Stimulated activated naive CD4-positive, alpha-beta T cell treated with Interleukin-2 at 50 U/mL for 16 hours (primary cell): ENCODE measurements around the gene NPFFR2.
"Not testable (repeated sequence)": the region's sequence is repeated elsewhere in the genome, so short reads cannot be mapped to it uniquely, and the experiment has no call there.

ENCODE experiments used
- DNase-seq: peaks from one replicate; lab custom pipeline; 2025; lab: John Stamatoyannopoulos, UW

Gene NPFFR2

GRCh38 chr4:72031868-72032608, at the start of gene NPFFR2:
Gene NPFFR2, plus strand, starts transcription at chr4:72032000. Its CDS starts 96,592 bp downstream, at chr4:72128592.
- no peak for DNase-seq

GRCh38 chr4:71992571-71993312, 39.1 kb upstream of the NPFFR2 start:
- no peak for DNase-seq

GRCh38 chr4:71994559-71994958, 37.2 kb upstream of the NPFFR2 start:
- no peak for DNase-seq

GRCh38 chr4:71995297-71995696, 36.5 kb upstream of the NPFFR2 start:
- no peak for DNase-seq

DNA sequence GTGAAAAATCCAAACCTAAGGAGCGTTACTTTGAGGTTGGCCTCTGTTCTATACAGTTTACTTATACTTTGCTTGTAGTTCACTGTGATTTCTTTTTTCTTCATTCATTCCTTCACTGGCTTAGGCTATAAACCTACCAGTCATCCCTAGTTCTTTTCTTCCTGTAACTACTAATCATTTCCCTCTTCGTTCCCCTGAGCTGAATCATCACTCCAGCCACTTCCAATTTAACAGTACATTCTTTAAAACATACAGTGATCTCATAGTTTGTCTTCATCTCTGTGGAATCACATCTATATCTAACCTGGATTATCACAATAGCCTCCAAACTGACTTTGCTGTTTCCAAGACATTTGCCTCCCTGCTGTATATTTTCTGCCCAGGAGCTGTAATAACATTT, 25.2 kb upstream of the NPFFR2 start:
- DNase-seq: no peak

- DNase-seq: no peak
These were observed 19.9 kb upstream of the NPFFR2 start for GRCh38 chr4:72011906-72012305.

GRCh38 chr4:72016011-72016410, 15.8 kb upstream of the NPFFR2 start:
- no peak for DNase-seq

- DNase-seq: no peak
These were observed 12.1 kb upstream of the NPFFR2 start for GRCh38 chr4:72019688-72020087.

DNA sequence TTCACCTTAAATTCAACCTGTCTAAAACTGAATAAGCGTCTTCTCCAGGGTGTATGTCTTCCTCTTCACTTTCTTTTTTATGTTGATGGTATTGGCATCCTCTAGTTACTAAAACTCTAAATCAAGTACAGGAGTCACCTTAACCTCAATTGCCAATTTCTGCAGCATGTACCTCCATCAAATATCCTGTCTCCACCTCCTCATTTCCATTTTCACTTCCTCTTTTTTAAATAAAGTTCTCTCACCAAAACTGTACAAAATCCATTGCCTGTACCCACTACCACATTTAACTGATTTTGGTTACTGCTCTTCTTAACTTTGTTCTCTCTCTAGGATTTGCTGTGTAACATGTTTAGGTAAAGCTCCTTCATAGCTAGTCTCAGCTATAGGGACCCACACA, 9.2 kb upstream of the NPFFR2 start:
- DNase-seq: no peak

- DNase-seq: no peak
These were observed 23.8 kb downstream of the NPFFR2 start for GRCh38 chr4:72055566-72055965.

- DNase-seq: no peak
These were observed 31.9 kb downstream of the NPFFR2 start for GRCh38 chr4:72063726-72064125.

GRCh38 chr4:72067051-72067450, 35.3 kb downstream of the NPFFR2 start:
- no peak for DNase-seq

GRCh38 chr4:72073816-72074215, 42.0 kb downstream of the NPFFR2 start:
- no peak for DNase-seq

GRCh38 chr4:72076562-72076961, 44.8 kb downstream of the NPFFR2 start:
- no peak for DNase-seq

DNA sequence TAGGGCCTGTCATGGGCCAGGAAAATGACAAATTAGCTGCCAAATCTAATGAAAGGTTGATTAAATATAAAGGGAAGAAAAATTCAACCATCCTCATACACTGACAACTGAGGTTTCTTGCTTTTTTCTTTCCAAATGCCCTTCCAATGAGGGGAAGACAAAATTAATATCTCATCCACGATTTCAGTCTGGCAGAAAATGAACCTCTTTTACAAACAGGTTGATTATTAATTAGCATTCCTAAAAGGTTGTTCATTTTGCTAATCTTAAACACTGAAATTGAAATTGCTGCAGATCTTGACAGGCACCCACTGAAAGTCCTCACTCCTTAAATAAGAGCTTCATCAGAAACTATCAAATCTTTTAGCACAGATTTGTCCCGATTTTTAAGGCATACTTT, 45.5 kb downstream of the NPFFR2 start:
- no peak for DNase-seq

DNA sequence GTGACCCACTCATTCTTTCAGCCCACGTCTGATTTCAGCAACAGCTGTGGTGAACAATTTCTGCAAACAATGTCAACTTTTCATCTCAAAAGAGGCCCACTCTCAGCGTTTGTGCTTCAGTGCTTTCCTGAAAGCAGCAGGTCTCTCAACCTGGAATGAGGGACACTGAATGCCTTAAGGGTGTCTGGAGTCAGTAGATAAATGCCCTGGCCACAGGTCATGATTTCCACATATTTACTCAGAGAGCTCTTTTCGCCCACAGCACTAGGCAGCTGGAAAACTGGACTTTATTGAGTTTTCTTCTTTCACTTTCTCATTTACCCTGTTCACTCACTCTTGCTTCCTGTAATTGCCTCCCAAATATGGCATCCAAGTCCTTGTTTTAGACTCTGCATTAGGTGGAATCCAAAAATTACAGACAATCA, 52.8 kb downstream of the NPFFR2 start:
- DNase-seq: no peak

- not testable (repeated sequence) for DNase-seq
These were observed 58.8 kb downstream of the NPFFR2 start for GRCh38 chr4:72090606-72091005.

DNA sequence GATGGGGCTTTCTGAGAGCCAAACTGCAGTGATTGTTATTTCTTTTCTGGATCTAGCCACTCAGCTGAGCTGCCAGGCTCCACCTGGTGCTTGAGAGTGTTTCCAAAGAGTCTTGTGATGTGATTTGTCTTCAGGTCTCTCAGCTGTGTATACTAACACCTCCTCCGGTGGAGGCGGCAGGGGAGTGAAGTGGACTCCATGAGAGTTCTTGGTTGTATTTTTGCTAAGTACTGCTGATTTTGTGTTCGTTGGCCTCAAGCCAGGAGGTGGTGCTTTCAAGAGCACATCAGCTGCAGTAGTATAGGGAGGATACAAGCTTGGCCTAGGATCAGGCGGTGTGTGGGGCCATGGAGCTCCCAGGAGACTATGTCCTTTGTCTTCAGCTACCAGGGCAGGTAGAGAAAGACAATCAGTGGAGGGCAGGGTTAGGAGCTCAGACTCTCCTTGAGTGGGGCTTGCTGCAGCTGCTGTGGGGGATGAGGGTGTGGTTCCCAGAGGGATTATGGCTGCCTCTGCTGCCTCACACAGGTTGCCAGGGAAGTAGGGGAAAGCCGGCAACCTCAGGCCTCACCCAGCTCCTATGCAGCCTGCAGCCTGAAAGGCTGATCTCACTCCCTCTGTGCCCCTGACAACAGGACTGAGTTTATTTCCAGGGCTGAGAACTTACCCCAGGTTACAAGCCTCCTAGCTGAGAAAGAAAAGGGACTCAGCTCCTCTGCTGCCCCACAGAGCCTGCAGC, 62.4 kb downstream of the NPFFR2 start:
- DNase-seq: no peak

DNA sequence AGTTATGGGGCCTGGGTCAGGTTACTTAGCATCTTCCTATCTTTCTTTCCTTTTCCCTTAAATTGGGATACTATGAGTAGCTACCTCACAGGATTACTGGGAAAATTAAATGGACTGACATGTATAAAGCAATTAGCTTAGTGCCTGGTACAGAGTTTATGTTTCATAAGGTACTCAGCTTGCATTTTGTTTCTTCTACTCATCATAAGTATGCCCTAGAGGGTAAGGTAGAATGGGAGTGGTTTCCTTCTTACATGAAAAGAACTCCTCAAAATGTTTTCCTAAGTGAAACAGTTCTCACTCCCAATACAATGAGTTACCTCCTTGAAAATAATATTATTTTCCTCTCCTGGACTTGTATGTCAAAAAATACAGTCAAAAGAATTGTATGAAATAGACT, 75.7 kb downstream of the NPFFR2 start:
- DNase-seq: no peak

DNA sequence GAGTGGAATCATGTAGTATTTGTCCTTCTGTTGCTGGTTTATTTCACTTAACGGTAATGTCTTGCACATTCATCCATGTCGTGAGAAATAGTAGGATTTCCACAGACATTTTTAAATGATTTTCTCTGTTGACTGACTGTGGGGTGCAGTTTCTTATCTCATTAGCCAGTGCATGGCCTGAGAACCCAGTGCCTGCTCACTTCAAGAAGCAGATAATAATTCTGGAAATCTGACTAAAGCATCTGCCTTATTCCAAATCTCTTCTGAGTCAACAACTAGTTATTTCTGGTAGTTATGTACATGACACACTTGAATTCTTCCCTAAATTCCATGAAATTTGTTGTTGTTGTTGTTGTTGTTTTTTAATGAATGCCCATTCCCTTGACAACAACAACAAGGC, 77.6 kb downstream of the NPFFR2 start:
- DNase-seq: no peak

GRCh38 chr4:72109959-72110497, 78.2 kb downstream of the NPFFR2 start:
- no peak for DNase-seq

DNA sequence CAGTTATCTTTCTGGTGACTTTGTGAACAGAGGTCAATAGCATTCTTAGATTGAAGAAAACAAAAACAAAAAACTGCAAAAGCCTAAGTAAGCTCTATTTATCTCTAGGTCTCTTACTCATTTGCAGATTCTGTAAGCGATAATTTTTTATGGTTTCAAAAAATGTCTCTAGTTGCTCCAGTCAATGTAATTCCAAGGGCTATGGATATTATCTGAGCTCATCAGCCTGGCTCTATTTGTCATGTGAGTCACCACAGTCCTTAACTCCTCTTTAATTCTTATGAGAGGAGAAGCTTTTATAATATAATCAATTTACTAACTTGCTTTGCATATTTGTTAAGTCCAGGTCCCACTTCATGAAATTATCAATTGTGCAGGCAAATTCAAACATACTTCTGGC, 79.1 kb downstream of the NPFFR2 start:
- no peak for DNase-seq

DNA sequence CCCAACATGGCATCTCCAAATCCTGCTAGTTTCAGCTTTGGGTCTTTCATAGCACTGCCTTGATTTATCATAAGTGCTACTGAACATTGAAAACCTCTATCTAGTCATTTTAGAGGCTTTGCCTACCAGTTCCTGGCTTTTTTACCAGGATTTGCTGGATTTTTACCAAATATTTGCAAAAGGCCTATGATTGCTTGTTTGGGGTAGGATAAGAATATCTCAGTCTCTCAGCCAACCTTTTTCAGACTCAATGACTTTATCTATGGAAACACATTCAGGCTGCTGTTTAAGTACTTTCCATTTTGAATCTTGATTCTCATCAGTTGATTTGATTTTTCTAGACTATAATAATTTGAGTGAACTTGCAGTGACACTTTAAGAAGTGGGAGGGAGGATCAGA, 80.1 kb downstream of the NPFFR2 start:
- DNase-seq: no peak
